ENCODE data around the gene BRINP3.
A peak's percentile ranks its signal among the peaks of the same experiment; 100 is the strongest.

Gene BRINP3

DNA sequence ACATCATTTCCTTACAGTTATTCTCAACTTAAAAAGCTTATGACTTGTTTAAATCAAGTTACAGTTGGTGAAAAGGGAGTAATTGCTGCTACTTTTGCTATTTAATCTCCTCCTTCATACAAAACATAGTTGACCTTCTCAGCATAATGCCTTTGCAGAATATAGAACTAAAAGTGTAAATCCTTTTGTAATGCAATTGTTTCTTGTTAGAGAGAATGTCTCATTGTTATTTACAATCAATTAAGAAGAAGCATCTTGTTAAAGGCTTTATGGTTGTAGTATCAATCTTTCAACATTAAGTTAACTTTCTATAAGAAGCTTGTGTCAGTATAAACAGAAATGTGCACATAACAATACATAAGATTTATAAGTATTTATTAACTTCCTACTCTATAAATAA lies 360.7 kb downstream of the BRINP3 start:
- no peak for DNase-seq (ENCODE audit: low read depth, low spot score)

DNA sequence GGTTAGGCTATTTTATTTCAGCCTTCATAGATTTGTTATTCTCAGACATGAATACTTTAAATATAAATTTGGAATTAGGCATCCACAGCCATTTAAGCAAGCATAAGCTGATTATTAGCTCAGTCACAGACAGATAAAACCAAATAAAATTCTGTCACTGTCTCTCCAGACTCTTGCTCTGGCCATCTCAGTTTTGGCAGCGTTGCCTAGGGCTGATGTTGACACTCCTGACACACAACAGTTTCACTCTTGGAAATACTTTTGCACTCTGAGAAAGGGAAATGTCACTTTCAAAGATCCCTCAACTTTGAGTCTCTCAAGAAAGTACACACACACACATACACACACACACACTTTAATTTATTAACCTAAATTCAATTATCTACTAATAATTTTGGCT lies 372.7 kb downstream of the BRINP3 start:
- DNase-seq (ENCODE audit: low read depth, low spot score) = no peak

DNA sequence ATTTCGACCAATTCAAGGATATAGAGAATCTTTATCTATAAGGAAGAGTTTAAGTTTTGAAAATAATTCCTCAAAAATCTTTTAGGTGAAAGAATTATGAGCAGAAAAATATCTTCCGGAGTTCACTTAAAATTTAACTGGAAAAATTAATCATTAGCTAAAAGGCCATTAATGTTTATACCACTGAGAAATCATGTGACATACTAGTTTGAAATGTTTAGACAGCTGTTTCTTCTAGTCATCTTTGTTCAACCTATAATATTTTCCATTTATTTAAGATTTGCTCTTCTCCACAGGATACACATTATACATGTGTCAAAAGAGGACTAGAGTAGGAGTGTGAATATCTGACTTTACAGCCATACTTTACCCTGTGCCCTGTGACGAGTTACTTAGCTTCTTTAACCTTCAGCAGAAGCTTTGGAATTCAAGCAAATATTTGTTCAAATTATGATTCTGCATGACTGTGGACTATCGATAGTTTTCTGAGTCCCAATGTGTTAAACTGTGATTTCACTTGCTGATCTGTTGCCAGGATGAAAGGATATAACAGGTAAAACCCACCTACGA lies 374.8 kb downstream of the BRINP3 start:
- DNase-seq (ENCODE audit: low read depth, low spot score) = no peak

DNA sequence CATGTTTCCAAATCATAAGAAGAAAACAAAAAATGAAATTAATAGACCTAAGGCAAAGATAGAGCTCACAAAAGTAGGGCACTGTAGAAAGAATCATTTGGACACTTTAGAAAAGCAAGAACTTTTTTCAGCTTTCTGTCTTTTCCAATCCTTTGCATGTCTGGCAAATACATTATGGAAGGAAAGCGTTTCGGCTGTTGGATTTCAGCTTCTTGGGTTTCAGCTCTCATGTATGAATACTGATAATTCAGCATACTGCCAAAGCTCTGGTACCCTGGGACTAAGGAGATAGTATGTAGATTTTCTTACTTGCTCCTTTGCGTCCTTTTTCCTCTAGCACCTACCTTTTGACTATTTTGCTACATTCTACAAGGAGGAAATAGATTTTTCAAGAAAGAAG lies 375.9 kb downstream of the BRINP3 start:
- DNase-seq (ENCODE audit: low read depth, low spot score) = no peak

DNA sequence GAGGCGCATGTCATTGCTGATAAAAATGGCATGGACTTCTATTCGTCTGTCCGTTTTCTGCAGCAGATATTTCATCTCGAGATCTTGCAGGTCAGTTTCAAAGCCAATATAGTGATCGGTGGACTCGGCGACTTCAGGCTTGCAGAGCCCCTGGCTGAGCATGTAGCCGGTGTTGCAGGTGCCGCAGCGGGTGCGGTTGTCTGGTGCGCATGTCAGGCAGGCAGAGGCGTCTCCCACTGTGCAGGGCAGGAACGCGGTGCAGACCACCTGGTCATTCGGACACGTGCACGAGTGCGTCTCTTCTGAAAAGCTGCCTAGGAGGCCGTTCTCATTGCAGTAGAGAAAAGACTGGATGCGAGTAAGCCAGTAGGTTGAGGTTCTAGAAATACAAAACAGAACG lies 378.9 kb downstream of the BRINP3 start:
- DNase-seq (ENCODE audit: low read depth, low spot score) = no peak

DNA sequence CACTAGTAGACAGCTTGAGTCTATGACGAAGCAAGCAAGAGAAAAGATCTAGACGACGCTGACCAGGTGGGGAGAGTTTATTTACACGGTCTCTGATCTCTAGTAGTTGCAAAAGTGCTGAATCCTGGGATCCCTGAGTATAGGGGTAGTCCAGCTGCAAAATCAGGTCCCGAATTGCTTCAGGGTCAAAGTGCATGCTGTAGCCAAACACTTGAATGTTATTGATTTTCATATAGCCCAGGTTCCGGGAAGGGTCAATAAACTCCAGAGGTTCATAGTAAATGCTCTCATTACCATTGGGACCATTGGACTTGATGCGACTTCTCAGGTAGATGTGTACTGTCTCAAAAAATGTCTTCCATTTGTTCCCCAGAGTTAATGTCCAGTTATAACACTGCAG lies 379.6 kb downstream of the BRINP3 start:
- no peak for DNase-seq (ENCODE audit: low read depth, low spot score)

DNA sequence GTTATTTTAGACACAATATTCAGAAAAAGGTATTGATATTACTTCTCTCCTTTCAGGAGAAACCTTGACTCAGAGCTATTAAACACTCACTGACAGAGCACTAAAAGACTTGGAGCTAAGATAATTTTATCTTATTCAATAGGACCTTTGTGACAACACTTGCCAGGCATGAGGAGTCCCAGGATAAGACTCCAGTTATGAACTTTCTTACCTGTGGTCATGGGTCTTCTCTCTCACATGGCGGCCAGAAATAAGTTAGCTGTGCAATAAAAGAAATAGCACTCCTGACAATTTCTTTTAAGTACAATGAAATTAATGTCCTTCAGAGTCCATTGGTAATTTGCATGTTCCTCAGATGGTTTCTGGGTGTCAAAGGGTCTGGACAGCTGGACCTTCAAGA lies 382.1 kb downstream of the BRINP3 start:
- no peak for DNase-seq (ENCODE audit: low read depth, low spot score)

DNA sequence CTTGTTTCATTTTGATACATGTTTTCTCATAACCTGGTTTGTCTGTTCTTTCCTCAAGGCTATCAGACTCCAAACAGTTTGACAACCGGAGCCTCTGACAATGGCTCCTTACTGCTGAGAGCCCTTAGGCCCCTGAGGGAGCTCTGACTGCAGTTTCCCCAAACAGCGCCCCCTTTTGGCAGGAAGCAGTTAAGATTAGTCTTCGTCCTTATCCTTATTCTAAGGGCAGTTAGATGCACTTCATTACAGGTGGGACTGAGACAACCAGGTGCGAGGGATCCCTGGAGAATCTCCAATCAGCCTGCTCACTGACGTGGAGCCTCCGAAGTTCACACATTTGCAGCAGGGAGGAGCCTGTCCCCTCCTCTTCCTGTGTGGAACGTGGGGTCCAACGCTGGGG lies 393.1 kb downstream of the BRINP3 start:
- no peak for DNase-seq (ENCODE audit: low read depth, low spot score)

DNA sequence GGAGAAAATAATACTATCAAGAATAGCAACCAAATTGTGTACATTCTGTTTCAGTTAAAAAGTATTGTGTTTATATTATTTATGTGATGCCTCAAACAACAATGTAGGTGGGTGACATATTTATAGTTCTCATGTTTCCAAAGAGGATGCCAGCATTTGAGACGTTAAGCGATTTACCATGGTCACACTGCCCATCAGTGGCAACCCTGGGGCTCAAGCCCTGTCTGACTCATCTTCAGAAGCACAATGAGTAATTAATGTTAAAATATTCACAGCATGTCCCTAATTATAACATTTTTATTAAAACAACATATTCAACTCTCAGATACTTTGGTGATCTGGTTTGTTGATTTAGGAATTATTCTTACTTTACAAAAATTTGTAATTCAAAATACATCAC lies 409.4 kb downstream of the BRINP3 start:
- DNase-seq (ENCODE audit: low read depth, low spot score) = no peak

DNA sequence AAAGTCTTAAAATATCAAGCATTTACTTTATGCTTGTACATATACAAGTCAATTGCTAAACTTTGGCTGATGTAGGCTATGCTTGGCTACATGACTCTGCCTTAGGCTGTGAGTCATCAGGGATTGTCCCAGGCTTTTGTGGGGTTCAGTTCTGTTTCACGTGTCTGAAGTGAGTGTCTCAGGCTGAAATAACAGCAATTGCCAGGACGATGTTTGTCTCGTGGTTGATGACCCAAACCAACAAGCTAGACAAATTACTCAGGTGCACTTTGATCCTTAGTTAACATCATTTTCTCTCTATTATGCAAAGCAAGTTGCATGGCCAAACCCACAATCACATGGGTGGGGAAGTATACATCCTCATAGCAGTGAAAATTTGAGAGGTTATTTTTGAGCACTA lies 410.1 kb downstream of the BRINP3 start:
- DNase-seq (ENCODE audit: low read depth, low spot score) = peak; percentile 41

DNA sequence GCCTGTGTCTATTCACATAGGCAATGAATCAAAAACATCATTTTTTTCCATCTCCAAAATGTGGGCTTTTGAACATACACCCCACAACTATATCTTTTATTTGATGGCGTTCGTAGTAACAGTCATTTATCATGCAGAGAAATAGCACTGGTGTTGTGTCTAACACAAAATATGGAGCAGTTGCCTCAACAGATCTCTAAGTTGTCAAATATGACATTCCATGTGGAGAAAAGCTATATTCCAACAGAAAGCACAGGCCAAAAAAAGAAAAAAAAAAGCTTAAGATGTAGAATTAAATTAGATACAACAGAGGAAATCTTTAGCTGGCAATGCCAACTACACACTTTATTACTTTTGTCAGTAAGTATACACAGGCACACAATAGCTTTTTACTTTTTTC lies 411.7 kb downstream of the BRINP3 start:
- DNase-seq (ENCODE audit: low read depth, low spot score) = no peak

DNA sequence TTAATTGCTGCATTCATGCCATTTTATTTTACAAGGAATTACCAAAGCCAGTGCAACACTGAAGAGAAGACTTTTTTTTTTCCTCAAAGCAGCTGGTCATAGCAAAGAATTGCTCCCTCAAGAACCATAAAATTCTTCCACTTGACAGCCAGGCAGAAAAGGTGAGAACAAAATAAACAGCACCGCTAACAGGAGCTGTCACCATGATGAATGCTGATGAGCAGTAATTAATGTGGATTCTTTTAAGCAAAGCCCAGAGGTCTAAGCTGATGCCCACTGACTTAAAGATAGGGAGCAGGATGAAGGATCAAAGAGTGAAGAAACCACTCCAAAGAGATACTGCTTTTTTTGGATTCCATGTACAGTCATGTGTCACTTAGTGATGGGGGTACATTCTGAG lies 428.4 kb downstream of the BRINP3 start:
- DNase-seq (ENCODE audit: low read depth, low spot score) = no peak
